Stomach smooth muscle (tissue), 2 donors: ENCODE data around the gene ACTR8.

Experiments
- H3K27ac ChIP-seq: one replicate; pipeline ENCODE4 v1.7.0; 2013; ENCODE audit warnings: mild to moderate bottlenecking, low read length, inconsistent platforms
- H3K27me3 ChIP-seq, 2 donors: one replicate each; pipeline ENCODE4 v1.7.0; 2013; ENCODE audit warnings: low read length in 2 of 2; ENCODE audit not compliant: insufficient read depth in 2 of 2, control insufficient read depth in 1 of 2
- H3K36me3 ChIP-seq, 2 donors: one replicate each; pipeline ENCODE4 v1.7.0; 2013; ENCODE audit warnings: low read length in 2 of 2; ENCODE audit not compliant: control insufficient read depth in 2 of 2, insufficient read depth in 2 of 2
- H3K4me1 ChIP-seq: one replicate; pipeline ENCODE4 v1.7.0; 2013; ENCODE audit warnings: low read length; ENCODE audit not compliant: control insufficient read depth, insufficient read depth
- H3K4me3 ChIP-seq, 2 donors: one replicate each; pipeline ENCODE4 v1.7.0; 2013; ENCODE audit warnings: low read length in 2 of 2
- H3K9ac ChIP-seq, 2 donors: one replicate each; pipeline ENCODE4 v1.7.0; 2013; ENCODE audit warnings: low read length in 2 of 2, mild to moderate bottlenecking in 1 of 2
- H3K9me3 ChIP-seq, 2 donors: one replicate each; pipeline ENCODE4 v1.7.0; 2013; ENCODE audit warnings: low read length in 2 of 2; ENCODE audit not compliant: control insufficient read depth in 2 of 2
- donor health status: healthy.
- donor health status: Pancreatic carcinoma.

The ACTR8 gene

DNA sequence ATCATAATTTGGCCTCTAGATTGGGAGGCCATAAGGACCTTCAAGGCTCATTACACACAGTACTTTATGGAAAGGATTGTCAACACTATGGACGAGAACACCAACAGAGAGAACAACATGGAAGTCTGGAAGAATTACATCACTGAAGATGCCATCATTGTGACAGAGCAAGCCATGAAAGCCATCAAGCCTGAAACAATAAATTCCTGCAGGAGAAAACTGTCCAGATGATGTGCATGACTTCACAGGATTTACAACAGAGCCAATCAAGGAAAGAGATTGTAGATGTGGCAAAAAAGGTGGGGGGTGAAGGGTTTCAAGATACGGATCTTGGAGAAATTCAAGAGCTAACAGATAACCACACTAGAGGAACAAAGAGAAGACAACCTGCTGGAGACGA, 19.7 kb downstream of the ACTR8 start:
- Histone ChIP-seq H3K27ac (no peak overlapping the region), H3K4me3 (no peak overlapping the region), H3K36me3 (peaks cover 19 to 27% of the 10 kb centered on the region in 2 donors), H3K27me3 (no peaks in the 10 kb centered on the region), H3K4me1 (no peaks in the 10 kb centered on the region), H3K9ac (no peak overlapping the region), H3K9me3 (no peaks in the 10 kb centered on the region)

DNA sequence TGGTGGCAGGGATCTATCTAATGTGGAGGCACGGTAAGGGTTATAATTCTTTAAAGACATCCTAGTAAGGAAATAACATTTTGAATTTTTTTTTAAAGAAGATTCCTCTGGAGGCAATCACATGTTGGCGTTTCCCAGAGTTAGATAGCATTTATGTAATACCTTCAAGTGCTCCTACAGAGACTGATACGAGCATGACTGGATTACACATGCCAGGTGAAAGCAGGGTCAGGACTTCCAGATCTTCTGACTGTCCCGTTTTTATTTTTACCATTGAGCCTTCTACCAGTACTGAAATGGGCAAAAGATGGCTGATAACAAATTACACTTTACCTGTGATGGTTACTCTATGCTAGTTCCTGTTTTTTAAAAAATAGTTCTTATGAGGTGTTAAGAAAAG, 21.8 kb downstream of the ACTR8 start:
- Histone ChIP-seq H3K4me1 (no peaks in the 10 kb centered on the region), H3K4me3 (no peak overlapping the region), H3K27me3 (no peaks in the 10 kb centered on the region), H3K9me3 (no peaks in the 10 kb centered on the region), H3K9ac (no peak overlapping the region), H3K27ac (no peak overlapping the region), H3K36me3 (peaks cover 19 to 27% of the 10 kb centered on the region in 2 donors)

DNA sequence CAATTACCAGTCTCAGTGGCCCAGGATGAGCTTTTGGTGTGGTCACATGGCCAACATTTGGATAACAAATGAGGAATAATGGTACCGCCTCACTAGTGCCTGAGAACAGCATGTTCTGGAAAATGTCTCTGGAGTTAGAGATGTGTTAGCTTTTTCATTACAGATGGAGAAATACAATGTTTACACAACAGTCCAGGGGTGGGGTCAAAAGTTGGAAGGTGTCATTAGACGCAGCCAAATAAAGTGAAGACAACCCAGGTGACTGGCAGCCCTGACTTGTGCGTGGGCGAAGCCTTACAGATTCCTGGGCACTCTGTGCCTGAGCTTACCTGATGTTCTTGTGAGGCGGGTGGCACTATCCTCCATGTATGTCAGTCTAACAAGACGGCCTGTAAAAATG, 22.8 kb downstream of the ACTR8 start:
- H3K27ac ChIP-seq = no peak overlapping the region
- H3K36me3 ChIP-seq = peaks cover 16 to 19% of the 10 kb centered on the region in 2 donors
- no peaks in the 10 kb centered on the region for H3K27me3 ChIP-seq
- H3K9ac ChIP-seq = no peak overlapping the region
- H3K9me3 ChIP-seq = no peaks in the 10 kb centered on the region
- H3K4me1 ChIP-seq = no peaks in the 10 kb centered on the region
- no peak overlapping the region for H3K4me3 ChIP-seq

DNA sequence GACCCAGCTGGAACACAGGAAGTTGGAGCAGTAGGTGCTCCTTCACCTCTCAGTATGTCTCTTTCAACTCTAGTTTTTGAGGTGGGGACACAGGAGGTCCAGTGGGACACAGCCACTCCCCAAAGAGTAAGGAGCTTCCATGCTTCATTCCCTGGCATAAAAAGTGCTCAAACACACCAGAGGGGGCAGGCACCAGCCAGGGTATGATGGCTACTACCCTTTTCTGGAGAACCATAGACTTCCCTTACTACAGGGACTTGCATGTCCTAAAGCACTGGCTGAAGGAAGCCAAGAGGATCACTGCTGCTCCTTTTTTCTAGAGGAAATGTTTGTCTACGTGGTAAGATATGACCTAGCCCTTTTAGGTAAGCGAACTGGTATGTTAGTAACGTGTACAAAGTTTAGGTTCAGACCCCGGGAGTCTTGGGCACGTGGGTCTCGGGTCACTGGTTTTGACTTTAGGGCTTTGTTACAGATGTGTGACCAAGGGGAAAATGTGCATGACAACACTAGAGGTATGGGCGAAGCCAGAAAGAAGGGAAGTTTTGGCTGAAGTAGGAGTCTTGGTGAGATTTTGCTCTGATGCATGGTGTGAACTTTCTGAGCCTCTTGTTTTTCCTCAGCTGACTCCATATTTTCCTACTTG, 23.7 kb downstream of the ACTR8 start:
- H3K4me3 ChIP-seq = no peak overlapping the region
- no peaks in the 10 kb centered on the region for H3K9me3 ChIP-seq
- H3K9ac ChIP-seq = no peak overlapping the region
- H3K27me3 ChIP-seq = no peaks in the 10 kb centered on the region
- no peak overlapping the region for H3K27ac ChIP-seq
- H3K4me1 ChIP-seq = no peaks in the 10 kb centered on the region
- peaks cover 11 to 18% of the 10 kb centered on the region in 2 donors for H3K36me3 ChIP-seq

DNA sequence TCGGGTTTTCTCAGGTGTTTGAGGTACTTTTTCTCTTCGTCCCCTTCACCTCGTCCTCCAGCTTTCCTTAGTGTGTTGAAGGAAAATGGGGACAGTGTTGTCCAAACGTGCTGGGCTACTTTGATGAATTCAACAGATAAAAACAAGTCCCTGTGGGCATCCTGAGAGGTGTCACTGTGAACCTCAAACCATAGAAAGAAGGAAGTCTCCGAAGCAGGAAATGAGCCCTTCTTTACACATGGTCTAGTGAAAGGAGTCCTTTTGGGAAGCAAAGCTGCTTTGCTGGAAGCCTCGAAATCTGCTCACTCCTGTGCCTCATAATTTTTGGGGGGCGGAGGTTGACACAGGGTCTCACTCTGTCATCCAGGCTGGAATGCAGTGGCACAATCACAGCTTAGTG, 25.0 kb downstream of the ACTR8 start:
- Histone ChIP-seq H3K36me3 (peaks cover 5 to 9% of the 10 kb centered on the region in 2 donors), H3K4me1 (no peaks in the 10 kb centered on the region), H3K27ac (no peak overlapping the region), H3K4me3 (no peak overlapping the region), H3K27me3 (no peaks in the 10 kb centered on the region), H3K9ac (no peak overlapping the region), H3K9me3 (no peaks in the 10 kb centered on the region)

DNA sequence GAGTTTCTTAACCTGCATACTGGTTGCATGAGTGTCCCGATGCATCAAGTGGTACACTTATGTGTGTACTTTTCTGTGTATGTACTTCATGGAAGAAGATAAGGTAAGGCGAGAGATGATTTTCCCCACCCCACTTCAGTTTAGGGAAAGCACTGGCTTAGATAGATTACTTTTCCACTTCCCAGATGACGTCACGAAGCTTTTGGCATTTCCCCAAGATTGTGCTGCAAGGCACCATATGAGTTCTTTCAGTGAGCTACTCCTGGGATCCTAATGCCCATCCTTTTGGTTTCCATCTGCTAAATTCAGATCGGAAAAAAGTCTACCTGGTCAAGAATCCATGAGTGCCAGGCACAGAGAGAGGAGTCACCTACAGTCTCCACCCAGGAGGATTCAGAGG, 31.1 kb downstream of the ACTR8 start:
- Histone ChIP-seq H3K4me1 (peaks cover 11% of the 10 kb centered on the region), H3K27me3 (peaks cover 0 to 13% of the 10 kb centered on the region in 2 donors), H3K9ac (no peak overlapping the region), H3K27ac (no peak overlapping the region), H3K9me3 (no peaks in the 10 kb centered on the region), H3K4me3 (no peak overlapping the region), H3K36me3 (no peaks in the 10 kb centered on the region)

DNA sequence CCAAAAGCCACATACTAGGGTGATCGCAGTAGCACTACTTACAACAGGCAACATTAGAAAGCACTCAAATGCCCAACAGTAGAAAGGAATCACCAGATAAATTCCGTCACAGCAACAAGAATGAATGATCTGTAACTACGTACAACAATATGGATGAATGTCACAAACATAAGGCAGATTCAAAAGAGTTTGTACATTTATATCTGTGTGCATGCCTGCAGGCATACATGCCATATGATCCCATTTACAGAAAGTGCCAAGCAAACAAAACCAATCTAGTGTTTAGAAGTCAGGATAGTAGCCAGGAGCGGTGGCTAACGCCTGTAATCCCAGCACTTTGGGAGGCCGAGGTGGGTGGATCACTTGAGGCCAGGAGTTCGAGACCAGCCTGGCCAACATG, 32.0 kb downstream of the ACTR8 start:
- Histone ChIP-seq H3K9ac (no peak overlapping the region), H3K36me3 (no peaks in the 10 kb centered on the region), H3K4me3 (no peak overlapping the region), H3K27ac (no peak overlapping the region), H3K4me1 (peaks cover 11% of the 10 kb centered on the region), H3K9me3 (no peaks in the 10 kb centered on the region), H3K27me3 (peaks cover 0 to 13% of the 10 kb centered on the region in 2 donors)

DNA sequence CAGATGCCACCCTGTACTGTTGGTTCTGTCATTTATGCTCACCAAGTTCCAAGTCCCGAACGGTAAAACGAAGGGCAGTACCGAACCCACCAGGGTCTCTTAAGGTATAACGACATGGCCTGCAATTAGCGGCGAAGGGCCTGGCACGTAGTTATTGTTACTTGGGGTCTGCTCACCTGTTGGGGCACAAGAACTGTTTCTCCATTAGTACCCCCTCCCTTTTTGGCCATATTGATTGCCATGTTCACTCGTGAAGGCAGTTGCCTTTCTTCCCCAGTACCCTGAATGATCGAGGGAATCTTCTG, 35.1 kb downstream of the ACTR8 start:
- H3K27ac ChIP-seq = no peak overlapping the region
- peaks cover 0 to 13% of the 10 kb centered on the region in 2 donors for H3K27me3 ChIP-seq
- H3K4me3 ChIP-seq = peak overlapping the region; percentile 67 to 81
- H3K9me3 ChIP-seq = no peaks in the 10 kb centered on the region
- no peaks in the 10 kb centered on the region for H3K36me3 ChIP-seq
- peaks cover 11% of the 10 kb centered on the region for H3K4me1 ChIP-seq
- H3K9ac ChIP-seq = no peak overlapping the region

DNA sequence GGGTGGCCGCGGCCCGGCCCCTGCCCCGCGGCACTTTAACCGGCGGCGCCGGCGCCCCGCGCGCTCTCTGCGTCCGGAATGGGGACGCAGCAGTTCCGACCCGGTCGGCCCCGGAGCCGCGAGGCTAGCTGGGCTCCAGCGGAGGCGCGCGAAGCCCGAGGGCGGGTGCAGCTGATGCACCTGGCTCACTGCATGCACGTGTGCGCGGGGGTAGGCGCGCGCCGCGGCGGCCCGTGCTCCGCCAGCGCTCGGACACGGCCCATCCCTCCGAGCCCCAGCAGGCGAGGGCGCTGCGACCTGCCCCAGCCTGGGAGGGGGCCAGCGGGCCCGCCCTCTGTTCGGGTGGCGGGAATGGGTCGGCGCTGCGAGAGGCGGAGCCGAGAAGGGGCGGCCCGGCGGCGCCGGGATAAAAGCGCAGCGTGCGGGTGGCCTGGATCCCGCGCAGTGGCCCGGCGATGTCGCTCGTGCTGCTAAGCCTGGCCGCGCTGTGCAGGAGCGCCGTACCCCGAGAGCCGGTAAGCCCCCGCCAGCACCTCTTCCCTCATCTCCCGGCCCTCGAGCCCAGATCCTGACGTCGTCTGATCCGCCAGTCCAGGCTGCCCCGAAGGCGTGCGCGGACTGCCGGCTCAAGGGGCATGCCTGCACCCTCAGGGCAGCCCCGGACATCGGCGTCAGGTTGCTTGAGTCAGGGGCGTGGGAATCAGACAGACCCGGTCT, 35.7 kb downstream of the ACTR8 start, which contains the start of the genes CHDH and IL17RB:
TSS of gene CHDH (minus strand) at position 286 of the 717 bp plus-strand sequence. CDS start 22,411 bp downstream, outside the sequence.
TSS of gene IL17RB (plus strand) at position 435 of the 717 bp plus-strand sequence. CDS start at position 456, 21 bp downstream.
- Histone ChIP-seq H3K4me1 (peaks cover 11% of the 10 kb centered on the region), H3K27me3 (peaks cover 0 to 13% of the 10 kb centered on the region in 2 donors), H3K27ac (no peak within 1 kb of the TSS), H3K4me3 (peak within 1 kb of the TSS; percentile 67 to 81), H3K9me3 (no peaks in the 10 kb centered on the region), H3K36me3 (no peaks in the 10 kb centered on the region), H3K9ac (peak within 1 kb of the TSS; percentile 44 to 71)

DNA sequence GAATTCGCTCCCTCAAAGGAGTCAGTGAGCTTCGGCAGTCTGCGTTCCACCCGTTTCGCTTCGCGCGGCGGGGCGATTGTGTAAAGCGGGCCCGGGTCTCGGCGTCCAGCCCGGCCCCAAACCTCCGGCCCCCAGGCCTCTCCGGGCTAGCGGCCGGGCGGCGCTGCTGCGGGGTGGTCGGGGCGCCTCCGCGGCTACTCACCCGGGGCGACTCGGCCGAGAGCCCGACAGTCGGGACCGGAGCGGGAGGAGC, 36.1 kb downstream of the ACTR8 start:
- Histone ChIP-seq H3K27me3 (peaks cover 0 to 13% of the 10 kb centered on the region in 2 donors), H3K4me3 (peak overlapping the region; percentile 67 to 81), H3K9me3 (no peaks in the 10 kb centered on the region), H3K9ac (peak overlapping the region; percentile 44 to 71), H3K36me3 (no peaks in the 10 kb centered on the region), H3K4me1 (peaks cover 6% of the 10 kb centered on the region), H3K27ac (no peak overlapping the region)
